ENCODE measurements around the gene STOX2.

STOX2 gene

DNA sequence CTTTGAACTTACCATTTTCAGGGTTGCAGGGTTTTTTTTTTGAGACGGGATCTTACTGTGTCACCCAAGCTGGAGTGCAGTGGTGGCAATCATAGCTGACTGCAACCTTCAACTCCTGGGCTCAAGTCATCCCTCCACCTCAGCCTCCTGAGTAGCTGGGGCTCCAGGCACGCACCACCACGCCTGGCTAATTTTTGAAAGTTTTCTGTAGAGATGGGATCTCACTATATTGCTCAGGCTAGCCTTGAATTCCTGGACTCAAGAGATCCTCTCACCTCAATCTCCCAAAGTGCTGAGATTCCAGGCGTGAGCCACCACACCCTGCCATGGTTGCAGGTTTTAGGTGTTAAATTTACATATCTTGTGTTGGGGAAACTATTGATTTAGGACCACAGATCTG lies 64.5 kb downstream of the STOX2 start:
- TF ChIP-seq, protein P1, sequence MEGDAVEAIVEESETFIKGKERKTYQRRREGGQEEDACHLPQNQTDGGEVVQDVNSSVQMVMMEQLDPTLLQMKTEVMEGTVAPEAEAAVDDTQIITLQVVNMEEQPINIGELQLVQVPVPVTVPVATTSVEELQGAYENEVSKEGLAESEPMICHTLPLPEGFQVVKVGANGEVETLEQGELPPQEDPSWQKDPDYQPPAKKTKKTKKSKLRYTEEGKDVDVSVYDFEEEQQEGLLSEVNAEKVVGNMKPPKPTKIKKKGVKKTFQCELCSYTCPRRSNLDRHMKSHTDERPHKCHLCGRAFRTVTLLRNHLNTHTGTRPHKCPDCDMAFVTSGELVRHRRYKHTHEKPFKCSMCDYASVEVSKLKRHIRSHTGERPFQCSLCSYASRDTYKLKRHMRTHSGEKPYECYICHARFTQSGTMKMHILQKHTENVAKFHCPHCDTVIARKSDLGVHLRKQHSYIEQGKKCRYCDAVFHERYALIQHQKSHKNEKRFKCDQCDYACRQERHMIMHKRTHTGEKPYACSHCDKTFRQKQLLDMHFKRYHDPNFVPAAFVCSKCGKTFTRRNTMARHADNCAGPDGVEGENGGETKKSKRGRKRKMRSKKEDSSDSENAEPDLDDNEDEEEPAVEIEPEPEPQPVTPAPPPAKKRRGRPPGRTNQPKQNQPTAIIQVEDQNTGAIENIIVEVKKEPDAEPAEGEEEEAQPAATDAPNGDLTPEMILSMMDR (conservative IDR thresholded peaks at IDR 0.05; ENCODE audit: low read depth, low read length), result no peak
- Histone ChIP-seq H4K20me1 (ENCODE audit: insufficient read depth) (no peaks in the 10 kb centered on the region), H3K36me3 (ENCODE audit: insufficient read depth) (no peaks in the 10 kb centered on the region), H3K4me2 (no peak overlapping the region), H2AFZ (ENCODE audit: low read depth) (no peak overlapping the region), H3K27me3 (ENCODE audit: insufficient read depth, low read depth) (no peaks in the 10 kb centered on the region), H3K4me3 (IDR thresholded peaks at IDR 0.05; ENCODE audit: insufficient read depth, low read depth, low read length) (no peak overlapping the region), H3K4me1 (ENCODE audit: low read depth, poor library complexity, severe bottlenecking) (no peaks in the 10 kb centered on the region), H3K79me2 (ENCODE audit: insufficient read depth, low read depth) (no peaks in the 10 kb centered on the region), H3K27ac (no peak overlapping the region), H3K9ac (no peak overlapping the region)

GRCh38 chr4:183971929-183972490 lies 66.9 kb downstream of the STOX2 start:
- Histone ChIP-seq H2AFZ (ENCODE audit: low read depth) (no peak overlapping the region), H3K79me2 (ENCODE audit: insufficient read depth, low read depth) (no peaks in the 10 kb centered on the region), H3K4me3 (IDR thresholded peaks at IDR 0.05; ENCODE audit: insufficient read depth, low read depth, low read length) (no peak overlapping the region), H3K36me3 (ENCODE audit: insufficient read depth) (no peaks in the 10 kb centered on the region), H3K9ac (no peak overlapping the region), H3K27ac (no peak overlapping the region), H4K20me1 (ENCODE audit: insufficient read depth) (no peaks in the 10 kb centered on the region), H3K27me3 (ENCODE audit: insufficient read depth, low read depth) (no peaks in the 10 kb centered on the region), H3K4me2 (no peak overlapping the region), H3K4me1 (ENCODE audit: low read depth, poor library complexity, severe bottlenecking) (no peaks in the 10 kb centered on the region)
- TF ChIP-seq, protein P1 (conservative IDR thresholded peaks at IDR 0.05; ENCODE audit: low read depth, low read length), result no peak

- no peak overlapping the region for H3K4me2 ChIP-seq
Measured at GRCh38 chr4:183977707-183978106, 72.6 kb downstream of the STOX2 start.

GRCh38 chr4:183984566-183984965 lies 79.5 kb downstream of the STOX2 start:
- H3K27me3 ChIP-seq (ENCODE audit: insufficient read depth, low read depth), result no peaks in the 10 kb centered on the region
- TF ChIP-seq, protein P1 (conservative IDR thresholded peaks at IDR 0.05; ENCODE audit: low read depth, low read length), result no peak
- H3K36me3 ChIP-seq (ENCODE audit: insufficient read depth), result no peaks in the 10 kb centered on the region

More at GRCh38 chr4:183977707-183978106, 72.6 kb downstream of the STOX2 start:
- no peak overlapping the region for H3K27ac ChIP-seq
- no peak overlapping the region for H2AFZ ChIP-seq (ENCODE audit: low read depth)
- H3K9ac ChIP-seq, result no peak overlapping the region
- H3K4me3 ChIP-seq (IDR thresholded peaks at IDR 0.05; ENCODE audit: insufficient read depth, low read depth, low read length), result no peak overlapping the region
- no peaks in the 10 kb centered on the region for H3K36me3 ChIP-seq (ENCODE audit: insufficient read depth)
- no peaks in the 10 kb centered on the region for H4K20me1 ChIP-seq (ENCODE audit: insufficient read depth)
- H3K4me1 ChIP-seq (ENCODE audit: low read depth, poor library complexity, severe bottlenecking), result no peaks in the 10 kb centered on the region
- H3K27me3 ChIP-seq (ENCODE audit: insufficient read depth, low read depth), result no peaks in the 10 kb centered on the region
- TF ChIP-seq, protein P1 (conservative IDR thresholded peaks at IDR 0.05; ENCODE audit: low read depth, low read length), result no peak
- no peaks in the 10 kb centered on the region for H3K79me2 ChIP-seq (ENCODE audit: insufficient read depth, low read depth)

More at GRCh38 chr4:183984566-183984965, 79.5 kb downstream of the STOX2 start:
- no peak overlapping the region for H2AFZ ChIP-seq (ENCODE audit: low read depth)
- no peaks in the 10 kb centered on the region for H3K4me1 ChIP-seq (ENCODE audit: low read depth, poor library complexity, severe bottlenecking)
- no peak overlapping the region for H3K4me2 ChIP-seq
- H4K20me1 ChIP-seq (ENCODE audit: insufficient read depth), result no peaks in the 10 kb centered on the region
- H3K27ac ChIP-seq, result no peak overlapping the region
- H3K4me3 ChIP-seq (IDR thresholded peaks at IDR 0.05; ENCODE audit: insufficient read depth, low read depth, low read length), result no peak overlapping the region
- no peak overlapping the region for H3K9ac ChIP-seq
- no peaks in the 10 kb centered on the region for H3K79me2 ChIP-seq (ENCODE audit: insufficient read depth, low read depth)

Measured in KMS-11 (cell line).